H1 (cell line): ENCODE results near the gene ZNF777. TPM values are rescaled to one million over a fixed set of nuclear protein-coding genes. Genes with fewer than 3 reads are reported as not detected.

Source experiments
- CTCF ChIA-PET: fragments of 300-600 bp; sonication (Branson Sonifier 250); formaldehyde crosslinking; loops from one replicate; lab custom pipeline; 2021; ENCODE audit not compliant: partially characterized antibody; lab: Charles Lee
- POLR2A ChIA-PET: fragments of 300-600 bp; sonication (Branson Sonifier 250); formaldehyde crosslinking; loops from one replicate; lab custom pipeline; 2021; ENCODE audit warnings: inconsistent platforms; ENCODE audit not compliant: partially characterized antibody; lab: Charles Lee
- DNase-seq, 2 experiments: peaks; one replicate each; pipeline versions ENCODE4 v3.0.0 to v3.0.0-alpha.2; 2010 to 2022; ENCODE audit warnings: low spot score in 2 of 2, low read depth in 1 of 2, mixed read lengths in 1 of 2
- FAIRE-seq: peaks from 2 replicates; lab custom pipeline; 2011; peaks lifted over from hg19 to GRCh38; lab: Jason Lieb, UNC
- H2AFZ ChIP-seq: 2 replicates; pipeline ENCODE4 v1.8.1; 2012; ENCODE audit warnings: low read length, inconsistent platforms
- H2AK5ac ChIP-seq: 2 replicates; pipeline ENCODE4 v1.6.1; 2013; ENCODE audit warnings: low read depth, low read length
- H2BK120ac ChIP-seq: replicated peaks from 2 replicates; pipeline ENCODE3; 2013; ENCODE audit warnings: low read depth, low read length, inconsistent platforms
- H2BK12ac ChIP-seq: 2 replicates; pipeline ENCODE4 v1.6.1; 2013; ENCODE audit warnings: low read depth, low read length
- H2BK15ac ChIP-seq: 2 replicates; pipeline ENCODE4 v1.6.1; 2013; ENCODE audit warnings: low read length
- H2BK20ac ChIP-seq: 2 replicates; pipeline ENCODE4 v1.6.1; 2013; ENCODE audit warnings: low read length
- H2BK5ac ChIP-seq: 2 replicates; pipeline ENCODE4 v1.6.1; 2013; ENCODE audit warnings: low read depth, low read length
- H3K14ac ChIP-seq: 2 replicates; pipeline ENCODE4 v1.6.1; 2013; ENCODE audit warnings: inconsistent platforms; ENCODE audit not compliant: insufficient read length
- H3K18ac ChIP-seq: 2 replicates; pipeline ENCODE4 v1.6.1; 2013; ENCODE audit warnings: low read length; ENCODE audit errors: extremely low read depth
- H3K23ac ChIP-seq: 2 replicates; pipeline ENCODE4 v1.6.1; 2013; ENCODE audit warnings: inconsistent platforms; ENCODE audit not compliant: insufficient read length
- H3K23me2 ChIP-seq: 2 replicates; pipeline ENCODE4 v1.6.1; 2013; ENCODE audit warnings: low read depth, low read length
- H3K27ac ChIP-seq: 2 replicates; pipeline ENCODE4 v1.6.1; 2011; ENCODE audit warnings: low read depth, low read length, inconsistent platforms
- H3K27me3 ChIP-seq, 4 experiments: replicated peaks in 1 of 4; 1 replicate in 1 of 4; 2 replicates in 3 of 4; pipeline versions ENCODE4 v1.6.1 to v1.8.1; 2011 to 2013; ENCODE audit warnings: low read length in 3 of 4, mild to moderate bottlenecking in 3 of 4, inconsistent platforms in 2 of 4, mixed read lengths in 2 of 4, moderate library complexity in 1 of 4; ENCODE audit not compliant: control insufficient read depth in 3 of 4, insufficient read depth in 3 of 4; ENCODE audit errors: extremely low read depth in 1 of 4
- H3K36me3 ChIP-seq, 4 experiments: 2 replicates each; pipeline versions ENCODE4 v1.6.1 to v1.8.1; 2011 to 2013; ENCODE audit warnings: mild to moderate bottlenecking in 4 of 4, low read length in 3 of 4, moderate library complexity in 2 of 4, control low read depth in 1 of 4, inconsistent platforms in 1 of 4; ENCODE audit not compliant: insufficient read depth in 4 of 4, control insufficient read depth in 2 of 4
- H3K4ac ChIP-seq: replicated peaks from 2 replicates; pipeline ENCODE3; 2013; ENCODE audit warnings: low read length, low read depth, mixed read lengths, inconsistent platforms; ENCODE audit not compliant: insufficient read length
- H3K4me1 ChIP-seq, 4 experiments: replicated peaks in 1 of 4; 1 replicate in 1 of 4; 2 replicates in 3 of 4; pipeline versions ENCODE4 v1.6.1 to v1.8.1; 2011 to 2013; ENCODE audit warnings: low read length in 3 of 4, inconsistent platforms in 2 of 4, mixed read lengths in 1 of 4; ENCODE audit not compliant: insufficient read depth in 4 of 4, control insufficient read depth in 3 of 4
- H3K4me2 ChIP-seq, 2 experiments: 2 replicates each; pipeline versions ENCODE4 v1.6.1 to v1.8.1; 2011 to 2013; ENCODE audit warnings: low read depth in 2 of 2, low read length in 2 of 2, control low read depth in 1 of 2, inconsistent platforms in 1 of 2, mild to moderate bottlenecking in 1 of 2; ENCODE audit not compliant: insufficient read depth in 1 of 2
- H3K4me3 ChIP-seq, 4 experiments: fragments of 200-600, 300-600 bp in 1 of 4; sonication (generic), shearing (Covaris generic), sonication (Bioruptor Twin) in 1 of 4; 2 replicates each; pipeline versions ENCODE4 v1.5.1 to v1.8.1; 2011 to 2016; ENCODE audit warnings: low read length in 4 of 4, low read depth in 3 of 4, control low read depth in 2 of 4, inconsistent platforms in 2 of 4, mild to moderate bottlenecking in 2 of 4, mixed read lengths in 1 of 4, moderate library complexity in 1 of 4; ENCODE audit not compliant: insufficient read depth in 2 of 4; ENCODE audit errors: extremely low read depth in 1 of 4
- H3K56ac ChIP-seq: replicated peaks from 2 replicates; pipeline ENCODE3; 2013; ENCODE audit warnings: low read depth, mild to moderate bottlenecking, mixed read lengths, low read length, inconsistent platforms; ENCODE audit not compliant: insufficient read length
- H3K79me1 ChIP-seq: 2 replicates; pipeline ENCODE4 v1.6.1; 2013; ENCODE audit warnings: low read depth, low read length, control low read depth
- H3K79me2 ChIP-seq, 2 experiments: 2 replicates each; pipeline versions ENCODE4 v1.6.1 to v1.8.1; 2012 to 2013; ENCODE audit warnings: low read length in 2 of 2, mild to moderate bottlenecking in 2 of 2, inconsistent platforms in 1 of 2; ENCODE audit not compliant: insufficient read depth in 2 of 2, control insufficient read depth in 1 of 2
- H3K9ac ChIP-seq, 4 experiments: replicated peaks in 1 of 4; 1 replicate in 1 of 4; 2 replicates in 3 of 4; pipeline versions ENCODE4 v1.6.1 to v1.8.1; 2011 to 2013; ENCODE audit warnings: low read depth in 3 of 4, low read length in 3 of 4, control low read depth in 2 of 4, mild to moderate bottlenecking in 2 of 4, moderate library complexity in 2 of 4, inconsistent platforms in 1 of 4; ENCODE audit errors: extremely low read depth in 1 of 4
- H3K9me3 ChIP-seq, 2 experiments: 2 replicates each; pipeline versions ENCODE4 v1.6.1 to v1.8.1; 2012 to 2013; ENCODE audit warnings: mild to moderate bottlenecking in 2 of 2, moderate library complexity in 2 of 2, control low read depth in 1 of 2, inconsistent platforms in 1 of 2, low read depth in 1 of 2, low read length in 1 of 2, mixed read lengths in 1 of 2; ENCODE audit not compliant: insufficient read depth in 2 of 2
- H4K20me1 ChIP-seq, 2 experiments: replicated peaks in 1 of 2; 2 replicates each; pipeline versions ENCODE3 to v1.8.1; 2011 to 2013; ENCODE audit warnings: inconsistent platforms in 2 of 2, low read length in 2 of 2, mild to moderate bottlenecking in 1 of 2; ENCODE audit not compliant: insufficient read depth in 2 of 2, control insufficient read depth in 1 of 2
- H4K5ac ChIP-seq: 2 replicates; pipeline ENCODE4 v1.6.1; 2013; ENCODE audit warnings: low read length, low read depth, mixed read lengths, inconsistent platforms; ENCODE audit not compliant: insufficient read length
- H4K8ac ChIP-seq: 2 replicates; pipeline ENCODE4 v1.8.0; 2013; ENCODE audit warnings: mild to moderate bottlenecking, moderate library complexity, low read length, inconsistent platforms; ENCODE audit not compliant: insufficient read depth; ENCODE audit errors: extremely low read depth
- H4K91ac ChIP-seq: replicated peaks from 2 replicates; pipeline ENCODE3; 2013; ENCODE audit warnings: low read length, mixed read lengths, inconsistent platforms; ENCODE audit not compliant: insufficient read length
- BACH1 ChIP-seq: IDR thresholded peaks from 2 replicates; pipeline ENCODE4 v1.6.1; 2012; ENCODE audit warnings: low read length, improper control_type of control experiment
- EP300 ChIP-seq, 2 experiments: IDR thresholded peaks; 1 replicate in 1 of 2; 2 replicates in 1 of 2; pipeline ENCODE4 v1.6.1; 2011 to 2012; ENCODE audit warnings: low read depth in 2 of 2, low read length in 2 of 2, mild to moderate bottlenecking in 2 of 2, borderline replicate concordance in 1 of 2, inconsistent platforms in 1 of 2, moderate library complexity in 1 of 2
- NRF1 ChIP-seq: IDR thresholded peaks from 2 replicates; pipeline ENCODE4 v1.6.1; 2011; ENCODE audit warnings: mild to moderate bottlenecking, low read depth, low read length, improper control_type of control experiment
- POLR2A ChIP-seq, 2 experiments: IDR thresholded peaks; 1 replicate in 1 of 2; 2 replicates in 1 of 2; pipeline ENCODE4 v1.6.1; 2011; ENCODE audit warnings: low read depth in 2 of 2, low read length in 2 of 2, mild to moderate bottlenecking in 2 of 2; ENCODE audit errors: control extremely low read depth in 1 of 2
- POLR2AphosphoS5 ChIP-seq: IDR thresholded peaks from 2 replicates; pipeline ENCODE4 v1.6.1; 2011; ENCODE audit warnings: low read depth, low read length
- WGBS, 2 experiments: shearing (Covaris generic) in 1 of 2; methylation state at CpG; one replicate each; pipeline versions ENCODE4 v1.1.6 to v1.1.7; 2013 to 2015; ENCODE audit warnings: low lambda C conversion rate in 2 of 2, mixed read lengths in 2 of 2, inconsistent platforms in 1 of 2, low coverage in 1 of 2, missing lambda C conversion rate in 1 of 2; ENCODE audit not compliant: insufficient replicate concordance in 2 of 2, insufficient coverage in 1 of 2, insufficient read length in 1 of 2; ENCODE audit errors: extremely low coverage in 1 of 2, missing lambda C conversion rate in 1 of 2; 5-methylcytosine and 5-hydroxymethylcytosine counted together
- polyA plus RNA-seq, 7 experiments: library from polyadenylated mRNA; depleted of rRNA in 3 of 7; stranded (reverse) in 5 of 7; unstranded in 2 of 7; fragments of >200 nt in 5 of 7; fragments of 200-250 nt in 2 of 7; gene quantifications; 1 replicate in 5 of 7; 2 replicates in 1 of 7; 4 replicates in 1 of 7; pipeline versions ENCODE4 v1.2.1 to v1.2.3, GENCODE V29; 2011 to 2013; ENCODE audit warnings: missing spikeins in 2 of 7, mixed read lengths in 2 of 7
- total RNA-seq: library from RNA; stranded (reverse); fragmentation: NEBNext Ultra II Directional; extraction: Animal tissue kit (Norgen Biotek cat#: 25700); gene quantifications from 2 replicates; pipeline ENCODE4 v1.2.1, GENCODE V29; 2021

Gene ZNF777
- total and polyA plus RNA-seq, 2 of the 8 experiments (the other 6 are each of a cell fraction or from before 2014, with no cell fraction given): 8.0 to 10.1 TPM

DNA sequence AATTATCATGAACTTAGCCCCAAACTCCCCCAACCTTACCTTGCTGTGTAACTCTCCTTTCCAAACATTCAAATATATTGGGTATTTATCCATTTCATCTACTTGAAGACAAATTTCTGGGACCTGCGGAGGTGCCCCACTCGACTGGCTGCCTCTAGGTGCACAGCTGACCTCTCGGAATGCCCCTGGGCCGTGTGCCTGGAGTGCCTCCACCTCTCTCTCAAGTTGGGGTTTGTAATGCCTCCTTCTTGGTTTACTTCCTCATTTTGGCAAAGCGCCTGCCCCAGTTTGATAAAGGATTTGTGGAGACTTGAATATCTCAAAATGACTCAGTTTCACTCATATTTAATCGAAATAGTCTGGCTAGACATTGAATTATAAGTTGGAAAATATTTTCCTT, 16.6 kb downstream of the ZNF777 start:
- Histone ChIP-seq H3K4ac (no peak overlapping the region), H3K79me1 (no peaks in the 10 kb centered on the region), H2BK120ac (no peak overlapping the region), H3K14ac (no peak overlapping the region), H3K4me1 (no peaks in the 10 kb centered on the region), H4K5ac (no peak overlapping the region), H3K18ac (no peak overlapping the region), H2BK20ac (no peak overlapping the region), H2BK12ac (no peak overlapping the region), H3K27ac (no peak overlapping the region), H3K9ac (no peak overlapping the region), H2AFZ (no peak overlapping the region), H3K56ac (no peak overlapping the region), H4K20me1 (peaks cover 0 to 2% of the 10 kb centered on the region in 2 experiments), H3K27me3 (no peaks in the 10 kb centered on the region), H3K4me3 (no peak overlapping the region), H4K8ac (no peak overlapping the region), H4K91ac (no peak overlapping the region), H3K79me2 (no peaks in the 10 kb centered on the region), H2BK15ac (no peak overlapping the region), H2BK5ac (no peak overlapping the region), H3K4me2 (no peak overlapping the region), H3K23me2 (no peaks in the 10 kb centered on the region; the same call in 1 of the 2 replicates), H3K23ac (no peak overlapping the region), H3K9me3 (no peaks in the 10 kb centered on the region), H3K36me3 (peaks cover 0 to 4% (median 3%) of the 10 kb centered on the region in 4 experiments; a peak in 4 of 8 replicates), H2AK5ac (no peak overlapping the region)
- DNase-seq (peak in 1 of 2 experiments; percentile 28), FAIRE-seq (no peak)
- POLR2A ChIA-PET: no interaction called here
- no peak for TF ChIP-seq BACH1
- TF ChIP-seq EP300 (IDR thresholded peaks at IDR 0.05; ENCODE audit: borderline replicate concordance in 1 of 2, low read depth in 2 of 2, low read length in 2 of 2): no peak
- TF ChIP-seq POLR2A (IDR thresholded peaks at IDR 0.05; ENCODE audit: control extremely low read depth in 1 of 2, low read depth in 2 of 2, low read length in 2 of 2): no peak
- TF ChIP-seq NRF1: no peak
- TF ChIP-seq POLR2AphosphoS5: no peak
- WGBS, 2 experiments: 94% methylated on average over 6 of the region's 6 CpGs; no CpG with 5 or more reads in 1 of the 2 experiments
- CTCF ChIA-PET: interaction anchor here (0.9 to 1.1 kb wide), 2 partner anchors 21 to 51 kb away, joined by 3 to 4 read pairs; no protein-coding TSS in a partner anchor
